GM23338 (cell line): ENCODE data around the gene TNPO3. TPM values are rescaled to one million over a fixed set of nuclear protein-coding genes. Genes with fewer than 3 reads are reported as not detected.

Experiments
- ATAC-seq: fragments of 200-7000 bp; cut with Tn5 transposase; 3 replicates; pipeline ENCODE4 v1.9.1; 2020
- DNase-seq: peaks from one replicate; pipeline ENCODE4 v3.0.0-alpha.2; 2015; ENCODE audit warnings: low spot score
- H2AFZ ChIP-seq: fragments of 200-600 bp; sonication (generic); 2 replicates; pipeline ENCODE4 v1.8.0; 2016; ENCODE audit warnings: antibody characterized with exemption, mild to moderate bottlenecking, moderate library complexity
- H3F3A ChIP-seq: fragments of 200-600 bp; sonication (generic); replicated peaks from 2 replicates; pipeline ENCODE4 v1.8.0; 2017; ENCODE audit warnings: antibody characterized with exemption, mixed run types, low read depth
- H3K27ac ChIP-seq: fragments of 200-600 bp; sonication (generic); 2 replicates; pipeline ENCODE4 v1.6.1; 2016; ENCODE audit warnings: low read depth
- H3K27me3 ChIP-seq: fragments of 200-600 bp; sonication (generic); 2 replicates; pipeline ENCODE4 v1.8.0; 2016; ENCODE audit warnings: mild to moderate bottlenecking, mixed run types, moderate library complexity; ENCODE audit not compliant: insufficient read depth
- H3K36me3 ChIP-seq: fragments of 200-600 bp; sonication (generic); 2 replicates; pipeline ENCODE4 v1.8.0; 2016; ENCODE audit warnings: mild to moderate bottlenecking; ENCODE audit not compliant: insufficient read depth
- H3K4me1 ChIP-seq: fragments of 200-600 bp; sonication (generic); 2 replicates; pipeline ENCODE4 v1.8.0; 2016; ENCODE audit warnings: mild to moderate bottlenecking, moderate library complexity; ENCODE audit not compliant: insufficient read depth
- H3K4me2 ChIP-seq: fragments of 200-600 bp; sonication (generic); 2 replicates; pipeline ENCODE4 v1.7.1; 2017; ENCODE audit warnings: mixed run types
- H3K4me3 ChIP-seq: fragments of 200-600 bp; sonication (generic); 2 replicates; pipeline ENCODE4 v1.6.1; 2016; ENCODE audit warnings: mixed run types
- H3K79me2 ChIP-seq: fragments of 200-600 bp; sonication (generic); replicated peaks from 2 replicates; pipeline ENCODE4 v1.8.0; 2017; ENCODE audit warnings: mild to moderate bottlenecking; ENCODE audit not compliant: insufficient read depth
- H3K9me2 ChIP-seq: fragments of 200-600 bp; sonication (generic); 2 replicates; pipeline ENCODE4 v1.8.0; 2017; ENCODE audit not compliant: insufficient read depth
- H4K20me1 ChIP-seq: fragments of 200-600 bp; sonication (generic); replicated peaks from 2 replicates; pipeline ENCODE4 v1.8.0; 2017; ENCODE audit warnings: mild to moderate bottlenecking; ENCODE audit not compliant: insufficient read depth
- H3K27ac Mint-ChIP-seq: 2 replicates; pipeline ENCODE4 v1.8.0; 2020; ENCODE audit warnings: inconsistent platforms, mild to moderate bottlenecking, moderate library complexity, mixed read lengths
- H3K27me3 Mint-ChIP-seq: 3 replicates; pipeline ENCODE4 v1.8.0; 2022; ENCODE audit warnings: low read depth, mild to moderate bottlenecking, moderate library complexity, mixed read lengths, inconsistent platforms; ENCODE audit not compliant: insufficient read depth, poor library complexity
- H3K36me3 Mint-ChIP-seq: 3 replicates; pipeline ENCODE4 v1.8.0; 2021; ENCODE audit warnings: low read depth, mild to moderate bottlenecking, inconsistent platforms, moderate library complexity, mixed read lengths
- H3K4me1 Mint-ChIP-seq: 3 replicates; pipeline ENCODE4 v1.8.0; 2020; ENCODE audit warnings: mild to moderate bottlenecking, inconsistent platforms, mixed read lengths
- H3K4me3 Mint-ChIP-seq: 3 replicates; pipeline ENCODE4 v1.8.0; 2021; ENCODE audit warnings: moderate library complexity, mild to moderate bottlenecking, inconsistent platforms, mixed read lengths
- H3K9me3 Mint-ChIP-seq: 3 replicates; pipeline ENCODE4 v1.8.0; 2020; ENCODE audit warnings: moderate library complexity, mild to moderate bottlenecking, inconsistent platforms, mixed read lengths
- EZH2phosphoT487 ChIP-seq: fragments of 200-600 bp; sonication (generic); IDR thresholded peaks from one replicate; pipeline ENCODE4 v1.8.1; 2018; ENCODE audit warnings: antibody characterized with exemption; ENCODE audit not compliant: unreplicated experiment
- JUNB ChIP-seq: IDR thresholded peaks from one replicate; pipeline ENCODE4 v1.6.1; 2016; ENCODE audit warnings: antibody characterized with exemption; ENCODE audit not compliant: unreplicated experiment
- NANOG ChIP-seq: IDR thresholded peaks from 2 replicates; pipeline ENCODE4 v1.6.1; 2016; ENCODE audit warnings: antibody characterized with exemption, borderline replicate concordance
- POLR2AphosphoS5 ChIP-seq: IDR thresholded peaks from 2 replicates; pipeline ENCODE4 v1.6.1; 2016; ENCODE audit warnings: antibody characterized with exemption, low read depth
- STAT1 ChIP-seq: IDR thresholded peaks from one replicate; pipeline ENCODE4 v1.6.1; 2016; ENCODE audit warnings: antibody characterized with exemption; ENCODE audit not compliant: unreplicated experiment
- ZNF331 ChIP-seq: fragments of 250-450 bp; sonication (Bioruptor Pico); IDR thresholded peaks from 2 replicates; pipeline ENCODE4 v1.5.0; 2020; ENCODE audit warnings: low read depth, mild to moderate bottlenecking, moderate library complexity
- polyA plus RNA-seq: library from polyadenylated mRNA; unstranded; fragments of >200 nt; fragmentation: Nextera tagmentation; extraction: Ambion mirVana; gene quantifications from 2 replicates; pipeline ENCODE4 v1.2.1, GENCODE V29; 2016
- total RNA-seq: library from RNA; depleted of rRNA; stranded (reverse); fragments of >200 nt; shearing (Covaris generic); gene quantifications from 2 replicates; pipeline ENCODE4 v1.2.3, GENCODE V29; 2014
- TF ChIP-seq, protein P1 (sequence below), 2 experiments: fragments of 200-600 bp in 1 of 2; sonication (generic) in 1 of 2; conservative IDR thresholded peaks; 2 replicates each; pipeline versions ENCODE4 v1.5.1 to v1.6.1; 2016 to 2017; ENCODE audit warnings: antibody characterized with exemption in 2 of 2, low read depth in 2 of 2, mild to moderate bottlenecking in 2 of 2, moderate library complexity in 1 of 2
- TF ChIP-seq, protein P2 (sequence below): IDR thresholded peaks from one replicate; pipeline ENCODE4 v1.6.1; 2018; ENCODE audit warnings: antibody characterized with exemption; ENCODE audit not compliant: unreplicated experiment

Gene TNPO3
- total and polyA plus RNA-seq, 2 experiments from 2014 or later, result 38.2 to 127 TPM

DNA sequence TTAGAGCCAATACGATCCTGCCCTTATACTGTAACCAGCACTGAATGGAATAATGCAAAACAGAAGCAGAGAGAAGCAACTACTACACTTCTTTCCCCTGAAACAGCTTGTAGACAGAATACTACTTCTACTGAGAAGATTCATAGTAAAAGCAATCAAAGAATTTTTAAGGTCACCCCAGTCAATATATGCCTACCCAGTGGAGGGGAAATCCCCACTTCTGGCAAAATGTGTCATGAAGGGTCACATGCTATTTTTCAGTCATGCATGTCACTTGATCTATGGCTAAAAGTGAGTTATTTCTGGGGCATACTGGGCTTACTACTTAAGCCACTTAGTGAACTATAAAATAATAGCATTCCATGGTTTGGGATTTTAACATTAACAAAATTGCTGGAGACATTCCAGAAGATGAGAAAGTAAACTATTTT is 91.6 kb downstream of the TNPO3 start:
- Histone ChIP-seq H3K9me2 (no peaks in the 10 kb centered on the region), H3K27ac (no peak overlapping the region), H3K4me2 (no peak overlapping the region), H3K4me1 (peaks cover 7% of the 10 kb centered on the region; the same call in 1 of the 2 replicates), H3K4me3 (no peak overlapping the region), H3F3A (0 out of 2 replicates have a peak, but pooled peaks cover 4% of the 10 kb centered on the region), H2AFZ (no peak overlapping the region), H3K27me3 (no peaks in the 10 kb centered on the region), H4K20me1 (0 out of 2 replicates have a peak, but pooled peaks cover 2% of the 10 kb centered on the region), H3K79me2 (no peaks in the 10 kb centered on the region; the same call in 1 of the 2 replicates), H3K36me3 (peaks cover 26% of the 10 kb centered on the region)
- Mint-ChIP-seq H3K27me3 (peaks cover 2% of the 10 kb centered on the region), H3K4me3 (no peak overlapping the region), H3K4me1 (peaks cover 14% of the 10 kb centered on the region; the same call in 2 of the 3 replicates), H3K9me3 (no peaks in the 10 kb centered on the region), H3K36me3 (peaks cover 68% of the 10 kb centered on the region), H3K27ac (peak overlapping the region; percentile 53)
- no peak for TF ChIP-seq ZNF331
- no peak for TF ChIP-seq STAT1
- TF ChIP-seq NANOG, result no peak
- TF ChIP-seq EZH2phosphoT487, result no peak
- TF ChIP-seq, protein P1, sequence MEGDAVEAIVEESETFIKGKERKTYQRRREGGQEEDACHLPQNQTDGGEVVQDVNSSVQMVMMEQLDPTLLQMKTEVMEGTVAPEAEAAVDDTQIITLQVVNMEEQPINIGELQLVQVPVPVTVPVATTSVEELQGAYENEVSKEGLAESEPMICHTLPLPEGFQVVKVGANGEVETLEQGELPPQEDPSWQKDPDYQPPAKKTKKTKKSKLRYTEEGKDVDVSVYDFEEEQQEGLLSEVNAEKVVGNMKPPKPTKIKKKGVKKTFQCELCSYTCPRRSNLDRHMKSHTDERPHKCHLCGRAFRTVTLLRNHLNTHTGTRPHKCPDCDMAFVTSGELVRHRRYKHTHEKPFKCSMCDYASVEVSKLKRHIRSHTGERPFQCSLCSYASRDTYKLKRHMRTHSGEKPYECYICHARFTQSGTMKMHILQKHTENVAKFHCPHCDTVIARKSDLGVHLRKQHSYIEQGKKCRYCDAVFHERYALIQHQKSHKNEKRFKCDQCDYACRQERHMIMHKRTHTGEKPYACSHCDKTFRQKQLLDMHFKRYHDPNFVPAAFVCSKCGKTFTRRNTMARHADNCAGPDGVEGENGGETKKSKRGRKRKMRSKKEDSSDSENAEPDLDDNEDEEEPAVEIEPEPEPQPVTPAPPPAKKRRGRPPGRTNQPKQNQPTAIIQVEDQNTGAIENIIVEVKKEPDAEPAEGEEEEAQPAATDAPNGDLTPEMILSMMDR (conservative IDR thresholded peaks at IDR 0.05; ENCODE audit: low read depth in 2 of 2), result no peak
- DNase-seq, result no peak
- ATAC-seq, result no peak

DNA sequence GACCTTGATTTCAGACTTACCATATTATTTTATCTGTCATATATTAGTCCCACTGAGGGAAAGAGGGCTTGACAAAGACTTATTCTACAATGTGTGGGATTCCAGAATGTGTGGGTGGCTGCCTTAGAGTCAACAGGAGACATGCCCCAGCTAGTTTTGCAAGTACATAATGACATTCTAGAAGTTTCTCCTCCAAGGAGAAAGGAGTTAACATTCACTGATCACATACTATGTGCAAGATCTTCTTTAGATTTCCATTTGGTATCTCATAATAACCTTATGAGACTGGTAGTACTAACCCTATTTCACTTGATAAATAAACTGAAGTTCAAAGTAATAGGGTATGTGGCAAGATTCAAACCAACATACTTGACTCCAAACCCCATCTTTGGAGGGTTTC is 92.0 kb downstream of the TNPO3 start:
- H3K27me3 Mint-ChIP-seq, result peaks cover 2% of the 10 kb centered on the region
- ATAC-seq (no peak), DNase-seq (no peak)
- peaks cover 69% of the 10 kb centered on the region for H3K36me3 Mint-ChIP-seq
- Histone ChIP-seq H3K9me2 (no peaks in the 10 kb centered on the region), H3K4me3 (no peak overlapping the region), H3K27me3 (no peaks in the 10 kb centered on the region), H3K27ac (no peak overlapping the region), H3K79me2 (no peaks in the 10 kb centered on the region; the same call in 1 of the 2 replicates), H3K4me1 (peaks cover 7% of the 10 kb centered on the region; the same call in 1 of the 2 replicates), H3K4me2 (no peak overlapping the region), H2AFZ (no peak overlapping the region), H4K20me1 (0 out of 2 replicates have a peak, but pooled peaks cover 2% of the 10 kb centered on the region), H3K36me3 (peaks cover 21% of the 10 kb centered on the region), H3F3A (0 out of 2 replicates have a peak, but pooled peaks cover 4% of the 10 kb centered on the region)
- H3K4me1 Mint-ChIP-seq, result peaks cover 14% of the 10 kb centered on the region; the same call in 2 of the 3 replicates
- peak overlapping the region; percentile 53 for H3K27ac Mint-ChIP-seq
- H3K9me3 Mint-ChIP-seq, result no peaks in the 10 kb centered on the region
- H3K4me3 Mint-ChIP-seq, result no peak overlapping the region
- TF ChIP-seq, protein P2, sequence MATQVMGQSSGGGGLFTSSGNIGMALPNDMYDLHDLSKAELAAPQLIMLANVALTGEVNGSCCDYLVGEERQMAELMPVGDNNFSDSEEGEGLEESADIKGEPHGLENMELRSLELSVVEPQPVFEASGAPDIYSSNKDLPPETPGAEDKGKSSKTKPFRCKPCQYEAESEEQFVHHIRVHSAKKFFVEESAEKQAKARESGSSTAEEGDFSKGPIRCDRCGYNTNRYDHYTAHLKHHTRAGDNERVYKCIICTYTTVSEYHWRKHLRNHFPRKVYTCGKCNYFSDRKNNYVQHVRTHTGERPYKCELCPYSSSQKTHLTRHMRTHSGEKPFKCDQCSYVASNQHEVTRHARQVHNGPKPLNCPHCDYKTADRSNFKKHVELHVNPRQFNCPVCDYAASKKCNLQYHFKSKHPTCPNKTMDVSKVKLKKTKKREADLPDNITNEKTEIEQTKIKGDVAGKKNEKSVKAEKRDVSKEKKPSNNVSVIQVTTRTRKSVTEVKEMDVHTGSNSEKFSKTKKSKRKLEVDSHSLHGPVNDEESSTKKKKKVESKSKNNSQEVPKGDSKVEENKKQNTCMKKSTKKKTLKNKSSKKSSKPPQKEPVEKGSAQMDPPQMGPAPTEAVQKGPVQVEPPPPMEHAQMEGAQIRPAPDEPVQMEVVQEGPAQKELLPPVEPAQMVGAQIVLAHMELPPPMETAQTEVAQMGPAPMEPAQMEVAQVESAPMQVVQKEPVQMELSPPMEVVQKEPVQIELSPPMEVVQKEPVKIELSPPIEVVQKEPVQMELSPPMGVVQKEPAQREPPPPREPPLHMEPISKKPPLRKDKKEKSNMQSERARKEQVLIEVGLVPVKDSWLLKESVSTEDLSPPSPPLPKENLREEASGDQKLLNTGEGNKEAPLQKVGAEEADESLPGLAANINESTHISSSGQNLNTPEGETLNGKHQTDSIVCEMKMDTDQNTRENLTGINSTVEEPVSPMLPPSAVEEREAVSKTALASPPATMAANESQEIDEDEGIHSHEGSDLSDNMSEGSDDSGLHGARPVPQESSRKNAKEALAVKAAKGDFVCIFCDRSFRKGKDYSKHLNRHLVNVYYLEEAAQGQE, result no peak
- TF ChIP-seq POLR2AphosphoS5 (no peak), JUNB (no peak)
- TF ChIP-seq, protein P1 (conservative IDR thresholded peaks at IDR 0.05; ENCODE audit: low read depth in 2 of 2), result no peak
